ENCODE results near the gene TTLL13. TPM values are rescaled to one million over a fixed set of nuclear protein-coding genes. Genes with fewer than 3 reads are reported as not detected.
A peak's percentile ranks its signal among the peaks of the same experiment; 100 is the strongest.

The TTLL13 gene
- total and polyA plus RNA-seq, 2 experiments from 2014 or later, result not detected

- WGBS (ENCODE audit: low lambda C conversion rate, missing lambda C conversion rate), result 95% methylated on average over 13 of the region's 13 CpGs
- H3K4me3 ChIP-seq, result no peak overlapping the region
Measured at GRCh38 chr15:90232196-90232595, 17.2 kb upstream of the TTLL13 start.

DNA sequence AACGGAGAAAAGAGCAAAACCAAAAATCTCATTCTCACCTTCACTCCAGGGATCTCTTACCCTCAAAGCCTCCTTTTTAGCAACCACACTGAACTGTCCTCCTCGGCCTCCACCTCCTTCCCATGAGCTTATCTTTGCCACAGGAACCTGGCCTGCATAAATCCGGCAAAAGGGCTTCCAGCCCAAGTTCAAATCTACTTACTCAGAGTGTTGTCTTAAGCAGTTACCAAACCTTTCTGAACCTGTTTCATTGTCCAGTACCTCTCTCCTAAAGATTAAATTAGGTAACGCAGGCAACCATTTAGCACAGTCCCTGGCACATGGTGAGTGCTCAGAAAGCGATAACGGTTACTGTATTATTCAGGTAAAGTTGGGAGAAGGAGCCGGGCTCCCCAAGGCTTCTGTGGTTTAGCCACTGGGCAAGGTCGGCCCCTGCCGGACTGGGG lies 16.4 kb upstream of the TTLL13 start:
- Histone ChIP-seq H3K27ac (peak overlapping the region; percentile 94), H3K9me3 (ENCODE audit: low read depth) (no peaks in the 10 kb centered on the region), H3K36me3 (replicated peaks; ENCODE audit: insufficient read depth, low read depth) (no peaks in the 10 kb centered on the region), H3K4me3 (peak overlapping the region; percentile 65), H4K20me1 (ENCODE audit: insufficient read depth, poor library complexity, severe bottlenecking) (no peaks in the 10 kb centered on the region), H3K4me1 (ENCODE audit: insufficient read depth) (peaks cover 23% of the 10 kb centered on the region), H3K79me2 (peaks cover 20% of the 10 kb centered on the region), H3K27me3 (no peaks in the 10 kb centered on the region), H3K9me2 (replicated peaks; ENCODE audit: insufficient read depth) (no peaks in the 10 kb centered on the region), H3K4me2 (peak overlapping the region; percentile 84), H2AFZ (no peak overlapping the region)
- WGBS (ENCODE audit: low lambda C conversion rate, missing lambda C conversion rate), result 7% methylated on average over 9 of the region's 9 CpGs
- TF ChIP-seq CTCF (IDR thresholded peaks at IDR 0.05; ENCODE audit: poor library complexity), result peak; percentile 50
- TF ChIP-seq EZH2 (IDR thresholded peaks at IDR 0.05; ENCODE audit: borderline replicate concordance), result no peak
- no peak for DNase-seq (ENCODE audit: low spot score)

More at GRCh38 chr15:90232196-90232595, 17.2 kb upstream of the TTLL13 start:
- H3K79me2 ChIP-seq, result peaks cover 20% of the 10 kb centered on the region
- no peak overlapping the region for H2AFZ ChIP-seq
- no peaks in the 10 kb centered on the region for H3K36me3 ChIP-seq (replicated peaks; ENCODE audit: insufficient read depth, low read depth)
- H3K9me3 ChIP-seq (ENCODE audit: low read depth), result no peaks in the 10 kb centered on the region
- no peaks in the 10 kb centered on the region for H4K20me1 ChIP-seq (ENCODE audit: insufficient read depth, poor library complexity, severe bottlenecking)
- DNase-seq (ENCODE audit: low spot score), result no peak
- no peaks in the 10 kb centered on the region for H3K27me3 ChIP-seq
- peak overlapping the region; percentile 94 for H3K27ac ChIP-seq
- no peak for TF ChIP-seq CTCF (IDR thresholded peaks at IDR 0.05; ENCODE audit: poor library complexity)
- TF ChIP-seq EZH2 (IDR thresholded peaks at IDR 0.05; ENCODE audit: borderline replicate concordance), result no peak
- TF ChIP-seq EZH2phosphoT487 (IDR thresholded peaks at IDR 0.05; ENCODE audit: low read depth, severe bottlenecking, unreplicated experiment), result no peak
- peaks cover 23% of the 10 kb centered on the region for H3K4me1 ChIP-seq (ENCODE audit: insufficient read depth)
- H3K4me2 ChIP-seq, result peak overlapping the region; percentile 84
- H3K9me2 ChIP-seq (replicated peaks; ENCODE audit: insufficient read depth), result no peaks in the 10 kb centered on the region

DNA sequence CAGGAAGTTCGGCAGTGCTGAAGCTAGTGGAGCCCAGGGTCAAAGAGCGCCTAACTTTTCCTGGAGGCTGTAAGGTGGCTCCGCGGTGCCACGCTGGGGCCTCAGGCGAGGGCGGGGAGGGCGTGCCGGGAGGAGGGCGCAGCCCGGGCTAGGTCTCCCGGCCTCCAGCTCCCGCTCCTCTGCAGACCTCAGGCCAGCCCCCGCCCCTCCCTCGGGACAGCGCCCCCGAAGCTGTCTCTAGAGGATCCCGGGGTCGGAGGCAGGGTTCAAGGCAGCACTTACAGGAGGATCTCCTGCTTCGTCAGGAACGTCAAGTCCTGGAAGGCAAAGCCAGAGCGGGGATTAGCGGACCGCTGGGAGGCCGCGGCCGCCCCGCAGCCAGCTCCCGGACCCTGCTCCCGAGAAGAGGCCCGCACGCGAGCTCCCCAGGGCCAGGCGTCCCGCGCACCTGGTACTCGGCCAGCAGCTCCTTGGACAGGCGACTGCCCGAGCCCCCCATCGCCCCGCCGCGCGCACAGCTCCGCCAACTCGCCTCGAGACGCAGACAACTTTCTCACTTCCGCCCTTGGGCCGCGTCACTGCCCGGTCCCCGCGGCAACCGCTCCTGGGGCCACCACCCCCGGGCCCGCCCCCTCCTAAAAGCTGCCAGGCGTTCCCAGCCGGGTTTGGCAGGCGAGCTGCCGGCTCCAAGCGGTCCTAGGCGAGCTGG lies 15.8 kb upstream of the TTLL13 start, which contains the start of gene CIB1:
Gene CIB1, minus strand, starts transcription at position 555 of the 709 bp plus-strand sequence. Its CDS starts 56 bp downstream, at position 499.
- Histone ChIP-seq H3K9me2 (replicated peaks; ENCODE audit: insufficient read depth) (no peaks in the 10 kb centered on the region), H3K27me3 (no peaks in the 10 kb centered on the region), H3K4me3 (peak within 1 kb of the TSS; percentile 65), H3K36me3 (replicated peaks; ENCODE audit: insufficient read depth, low read depth) (no peaks in the 10 kb centered on the region), H3K9me3 (ENCODE audit: low read depth) (no peaks in the 10 kb centered on the region), H3K4me1 (ENCODE audit: insufficient read depth) (peaks cover 23% of the 10 kb centered on the region), H2AFZ (peak within 1 kb of the TSS; percentile 80), H4K20me1 (ENCODE audit: insufficient read depth, poor library complexity, severe bottlenecking) (no peaks in the 10 kb centered on the region), H3K79me2 (peaks cover 20% of the 10 kb centered on the region), H3K4me2 (peak within 1 kb of the TSS; percentile 87), H3K27ac (peak within 1 kb of the TSS; percentile 94)
- DNase-seq (ENCODE audit: low spot score), result peak; percentile 99
- TF ChIP-seq EZH2phosphoT487 (IDR thresholded peaks at IDR 0.05; ENCODE audit: low read depth, severe bottlenecking, unreplicated experiment) (no peak), CTCF (IDR thresholded peaks at IDR 0.05; ENCODE audit: poor library complexity) (no peak), EZH2 (IDR thresholded peaks at IDR 0.05; ENCODE audit: borderline replicate concordance) (no peak)
- 0% methylated on average over 16 of the region's 63 CpGs for WGBS (ENCODE audit: low lambda C conversion rate, missing lambda C conversion rate)

Data from hepatocyte (in vitro differentiated cells).